ENCODE measurements around the gene DNAH6. TPM values are rescaled to one million over a fixed set of nuclear protein-coding genes. Genes with fewer than 3 reads are reported as not detected.

DNAH6 gene
- polyA plus RNA-seq, 4 donors = 0.48 to 3.0 (median 2.1) TPM

DNA sequence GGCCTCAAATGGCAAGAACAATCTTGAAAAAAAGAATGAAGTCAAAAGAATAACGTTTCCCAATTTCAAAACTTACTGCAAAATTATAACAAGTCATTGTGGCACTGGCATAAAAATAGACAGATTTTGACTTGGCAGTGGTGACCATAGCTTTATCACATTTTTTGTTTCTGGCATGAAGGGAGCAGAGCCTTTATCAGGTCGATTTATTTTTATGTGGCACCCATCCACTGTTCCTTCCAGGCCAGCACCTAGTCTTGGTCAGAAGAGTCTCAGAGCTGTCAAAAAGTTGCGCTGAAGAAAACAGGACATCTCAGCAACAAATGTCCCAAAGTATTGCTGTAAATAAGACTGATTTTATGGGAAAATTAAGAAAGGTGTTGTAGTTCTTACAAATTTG is 272.2 kb downstream of the DNAH6 start:
- DNase-seq (ENCODE audit: low read depth in 4 of 4, low spot score in 3 of 4) = no peak

DNA sequence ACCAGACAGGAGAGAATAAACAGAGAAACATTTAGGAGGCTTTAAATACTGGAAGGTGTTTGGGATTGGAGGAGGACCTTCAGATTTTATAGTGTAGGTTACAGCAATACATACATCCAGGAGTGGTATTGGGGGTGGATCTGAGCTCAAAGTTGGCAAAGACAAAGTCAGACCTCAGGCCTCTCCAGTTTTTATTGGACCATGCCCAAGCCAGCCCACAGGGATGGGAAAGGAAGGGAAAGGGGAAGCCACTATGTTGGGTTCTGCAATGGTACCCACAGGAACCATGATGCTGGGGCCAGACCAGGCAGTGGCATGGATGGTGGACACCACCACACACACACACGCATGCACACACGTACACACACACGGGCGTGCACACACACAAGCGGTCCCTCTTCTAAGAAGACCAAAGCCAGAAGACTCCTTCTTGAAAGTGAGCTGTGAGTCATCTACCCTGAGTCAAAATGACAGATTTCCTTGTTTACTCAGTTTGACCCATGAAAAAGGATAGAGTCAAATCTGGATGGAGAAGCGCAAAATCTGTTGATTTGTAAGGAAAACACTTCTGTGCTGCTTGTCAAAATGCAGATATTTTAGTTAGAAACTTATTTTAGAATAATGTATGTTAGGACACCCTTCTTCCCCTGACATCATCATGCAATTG is 276.7 kb downstream of the DNAH6 start:
- no peak for DNase-seq (ENCODE audit: low read depth in 4 of 4, low spot score in 3 of 4)

DNA sequence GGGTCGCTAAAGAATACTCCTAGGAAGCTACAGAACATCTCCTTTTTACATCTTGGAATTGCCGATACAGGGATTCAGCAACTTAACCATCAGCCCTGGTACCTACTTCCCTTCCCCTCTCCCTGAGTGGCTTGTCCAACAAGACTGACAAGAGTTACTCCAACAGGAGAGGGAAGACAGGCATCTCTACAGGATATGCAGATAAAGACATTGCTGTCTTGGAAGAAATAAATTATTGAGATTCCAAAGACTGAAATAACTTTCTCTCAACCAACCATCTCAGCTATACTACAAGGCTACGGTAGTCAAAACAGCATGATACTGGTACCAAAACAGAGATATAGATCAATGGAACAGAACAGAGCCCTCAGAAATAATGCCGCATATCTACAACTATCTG is 277.3 kb downstream of the DNAH6 start:
- DNase-seq (ENCODE audit: low read depth in 4 of 4, low spot score in 3 of 4) = no peak

DNA sequence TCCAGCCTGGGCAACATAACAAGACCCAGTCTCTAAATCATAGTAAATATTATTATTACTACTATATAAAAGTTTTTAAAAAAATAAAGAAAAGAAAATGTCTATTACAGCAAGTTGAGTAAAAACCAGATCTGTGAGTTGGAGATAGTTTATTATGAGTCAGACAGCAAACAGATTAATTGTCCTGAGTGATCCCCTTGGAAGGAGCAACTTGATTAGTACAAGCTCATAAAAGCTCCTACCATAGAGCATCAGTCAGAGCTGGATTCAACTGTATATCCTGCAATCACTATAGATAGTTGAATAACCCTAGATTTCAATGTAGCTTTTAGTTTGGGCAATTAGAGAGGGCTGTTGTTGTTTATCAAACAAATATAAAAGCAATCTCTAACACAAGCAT is 280.5 kb downstream of the DNAH6 start:
- no peak for DNase-seq (ENCODE audit: low read depth in 4 of 4, low spot score in 3 of 4)

DNA sequence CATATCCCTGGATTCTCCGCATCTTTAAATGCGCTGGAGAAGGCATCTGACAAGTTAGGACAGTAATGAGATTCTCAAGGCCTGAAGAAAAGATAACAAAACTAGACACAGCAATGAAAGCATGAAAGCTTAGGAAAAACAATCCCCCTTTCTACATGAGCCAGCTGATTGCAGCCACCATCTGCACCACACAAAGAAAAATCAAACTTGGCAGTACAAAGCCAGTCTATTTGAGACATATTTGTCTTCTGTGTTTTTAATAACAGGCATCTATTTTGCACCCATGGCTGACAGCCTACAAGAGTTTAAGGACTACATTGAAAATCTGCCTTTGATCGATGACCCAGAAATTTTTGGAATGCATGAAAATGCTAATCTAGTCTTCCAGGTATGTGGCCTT is 281.0 kb downstream of the DNAH6 start:
- no peak for DNase-seq (ENCODE audit: low read depth in 4 of 4, low spot score in 3 of 4)

GRCh38 chr2:84799772-84800171 is 283.5 kb downstream of the DNAH6 start:
- no peak for DNase-seq (ENCODE audit: low read depth in 4 of 4, low spot score in 3 of 4)

GRCh38 chr2:84800194-84800805 is 284.0 kb downstream of the DNAH6 start:
- DNase-seq (ENCODE audit: low read depth in 4 of 4, low spot score in 3 of 4) = no peak

DNA sequence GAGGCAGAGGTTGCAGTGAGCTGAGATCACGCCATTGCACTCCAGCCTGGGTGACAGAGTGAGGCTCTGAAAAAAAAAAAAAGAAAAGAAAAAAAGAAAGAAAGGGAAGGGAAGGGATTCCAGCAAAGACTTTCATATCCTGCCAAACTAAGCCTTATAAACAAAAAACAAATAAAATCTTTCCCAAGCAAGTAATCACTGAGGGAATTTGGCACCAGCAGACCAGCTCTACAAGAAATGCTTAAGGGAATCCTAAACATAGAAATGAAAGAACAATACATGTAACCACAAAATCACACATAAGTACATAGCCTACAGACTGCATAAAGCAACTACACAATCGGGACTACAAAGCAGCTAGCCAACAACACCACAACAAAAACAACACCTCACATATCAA is 285.5 kb downstream of the DNAH6 start:
- DNase-seq (ENCODE audit: low read depth in 4 of 4, low spot score in 3 of 4) = no peak

GRCh38 chr2:84805250-84805958 is 289.1 kb downstream of the DNAH6 start:
- DNase-seq (ENCODE audit: low read depth in 4 of 4, low spot score in 3 of 4) = no peak

- DNase-seq (ENCODE audit: low read depth in 4 of 4, low spot score in 3 of 4) = no peak
These were observed 290.8 kb downstream of the DNAH6 start for GRCh38 chr2:84807063-84807485.

- no peak for DNase-seq (ENCODE audit: low read depth in 4 of 4, low spot score in 3 of 4)
These were observed 292.0 kb downstream of the DNAH6 start for GRCh38 chr2:84808279-84808678.

GRCh38 chr2:84811839-84812431 is 295.6 kb downstream of the DNAH6 start:
- DNase-seq (ENCODE audit: low read depth in 4 of 4, low spot score in 3 of 4) = no peak

GRCh38 chr2:84815146-84815545 is 298.8 kb downstream of the DNAH6 start:
- no peak for DNase-seq (ENCODE audit: low read depth in 4 of 4, low spot score in 3 of 4)

GRCh38 chr2:84816426-84817026 is 300.2 kb downstream of the DNAH6 start:
- DNase-seq (ENCODE audit: low read depth in 4 of 4, low spot score in 3 of 4) = no peak

DNA sequence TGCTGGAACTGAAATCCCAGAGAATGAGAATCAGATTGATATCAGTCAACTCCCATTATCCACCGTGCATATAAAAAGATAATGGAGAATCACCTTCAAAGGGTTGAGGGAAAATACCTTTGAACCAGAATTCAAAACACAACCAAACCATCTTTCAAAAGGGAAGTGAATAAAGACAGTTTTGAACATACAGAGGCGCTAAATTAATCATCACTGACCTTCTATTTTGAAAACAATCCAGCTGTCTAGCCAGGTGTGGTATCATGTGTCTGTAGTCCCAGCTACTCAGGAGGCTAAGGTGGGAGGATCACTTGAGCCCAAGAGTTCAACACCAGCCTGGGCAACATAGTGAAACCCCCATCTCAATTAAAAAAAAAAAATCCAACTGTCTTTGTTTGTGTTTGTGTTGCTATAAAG is 300.9 kb downstream of the DNAH6 start:
- no peak for DNase-seq (ENCODE audit: low read depth in 4 of 4, low spot score in 3 of 4)

- no peak for DNase-seq (ENCODE audit: low read depth in 4 of 4, low spot score in 3 of 4)
These were observed 305.5 kb downstream of the DNAH6 start for GRCh38 chr2:84821806-84822205.

- no peak for DNase-seq (ENCODE audit: low read depth in 4 of 4, low spot score in 3 of 4)
These were observed 306.9 kb downstream of the DNAH6 start for GRCh38 chr2:84823229-84823628.

GRCh38 chr2:84823788-84824187 is 307.5 kb downstream of the DNAH6 start:
- no peak for DNase-seq (ENCODE audit: low read depth in 4 of 4, low spot score in 3 of 4)

DNA sequence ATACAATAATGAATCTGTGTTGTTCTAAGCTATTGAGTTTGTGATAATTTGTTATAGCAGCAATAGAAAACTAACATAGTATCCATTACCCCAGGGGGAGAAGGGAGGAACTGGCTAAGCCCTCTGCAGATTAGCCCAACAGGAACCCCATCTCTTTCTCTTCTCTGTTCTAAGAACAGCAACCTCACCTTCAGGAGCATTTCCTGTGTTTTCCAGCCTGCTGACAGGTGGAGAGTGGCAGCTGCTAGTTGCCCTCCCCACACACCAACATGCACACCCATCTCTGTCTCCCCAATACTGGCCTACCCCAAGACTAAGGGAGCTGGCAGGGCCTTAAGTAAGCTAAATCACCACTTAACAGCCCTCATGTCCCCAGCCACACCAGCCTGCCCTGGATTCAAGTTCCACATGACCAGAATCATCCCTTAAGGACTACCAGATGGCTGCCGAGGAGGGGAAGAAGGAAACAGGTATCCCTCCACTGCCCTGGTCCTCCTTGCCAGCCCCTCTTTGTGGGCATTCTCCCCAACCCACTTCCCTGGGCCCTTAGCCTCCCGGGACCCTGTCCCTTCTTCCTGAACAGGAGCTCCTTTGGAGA is 311.8 kb downstream of the DNAH6 start:
- no peak for DNase-seq (ENCODE audit: low read depth in 4 of 4, low spot score in 3 of 4)

DNA sequence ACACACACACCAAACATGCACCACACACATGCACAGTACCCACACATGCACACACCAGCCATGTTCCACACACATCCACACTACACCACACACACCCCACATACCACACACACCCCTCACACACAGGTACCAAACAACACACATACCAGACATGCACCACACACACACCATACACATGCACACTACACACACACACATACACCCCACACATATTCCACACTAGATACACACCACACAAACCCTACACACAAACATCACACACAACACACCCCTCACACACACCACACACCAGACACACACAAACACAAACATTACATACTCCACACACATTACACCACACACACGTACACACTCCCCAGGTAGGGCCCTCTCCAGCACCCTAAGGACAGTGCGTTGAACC is 313.4 kb downstream of the DNAH6 start:
- no peak for DNase-seq (ENCODE audit: low read depth in 4 of 4, low spot score in 3 of 4)

DNA sequence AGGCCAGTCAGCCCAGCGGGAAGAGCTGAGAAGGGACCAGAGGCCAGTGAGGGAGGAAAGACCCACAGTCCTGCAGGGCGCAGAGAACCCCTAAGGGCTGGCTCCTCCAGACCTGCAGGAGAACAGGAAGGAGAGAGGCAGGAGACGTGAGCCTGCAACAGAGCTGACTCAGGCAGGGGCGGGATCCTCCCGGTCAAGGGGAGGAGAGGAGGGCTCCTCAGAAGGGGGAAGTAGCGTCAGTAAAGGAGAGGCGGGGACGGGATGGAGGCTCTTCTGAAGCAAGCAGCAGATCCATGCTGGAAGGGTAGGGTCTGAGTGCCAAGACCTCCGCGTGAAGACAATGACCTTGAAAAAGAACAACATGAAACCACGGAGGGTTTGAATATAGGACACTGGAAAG is 313.8 kb downstream of the DNAH6 start:
- no peak for DNase-seq (ENCODE audit: low read depth in 4 of 4, low spot score in 3 of 4)
